UCSD-AML1 (cell line): ENCODE measurements around the gene TTYH1.
A peak's percentile ranks its signal among the peaks of the same experiment; 100 is the strongest.
"Not testable (repeated sequence)": the region's sequence is repeated elsewhere in the genome, so short reads cannot be mapped to it uniquely, and the experiment has no call there.

ENCODE experiments used
- DNase-seq: peaks from one replicate; lab custom pipeline; 2025; ENCODE audit not compliant: unreplicated experiment; lab: John Stamatoyannopoulos, UW

Gene TTYH1

GRCh38 chr19:54415208-54415900, at the start of gene TTYH1:
Gene TTYH1 (plus strand): TSS chr19:54415464. CDS start chr19:54415553, 89 bp downstream.
- DNase-seq: no peak

- not testable (repeated sequence) for DNase-seq
Observed at GRCh38 chr19:54365798-54366197, 49.5 kb upstream of the TTYH1 start.

- no peak for DNase-seq
Observed at GRCh38 chr19:54366811-54367210, 48.5 kb upstream of the TTYH1 start.

GRCh38 chr19:54369082-54369687, 46.1 kb upstream of the TTYH1 start:
- DNase-seq: no peak

- DNase-seq: not testable (repeated sequence)
Observed at GRCh38 chr19:54369688-54370433, 45.4 kb upstream of the TTYH1 start.

GRCh38 chr19:54370434-54370796, 44.8 kb upstream of the TTYH1 start:
- DNase-seq: peak; percentile 61

GRCh38 chr19:54371453-54371852, 43.8 kb upstream of the TTYH1 start:
- DNase-seq: not testable (repeated sequence)

- no peak for DNase-seq
Observed at GRCh38 chr19:54373781-54374631, 41.3 kb upstream of the TTYH1 start.

GRCh38 chr19:54375181-54375938, 39.9 kb upstream of the TTYH1 start:
- not testable (repeated sequence) for DNase-seq

- DNase-seq: no peak
Observed at GRCh38 chr19:54376610-54377285, 38.5 kb upstream of the TTYH1 start.

- DNase-seq: no peak
Observed at GRCh38 chr19:54379187-54379678, 36.0 kb upstream of the TTYH1 start.

- no peak for DNase-seq
Observed at GRCh38 chr19:54380897-54381296, 34.4 kb upstream of the TTYH1 start.

GRCh38 chr19:54382041-54382440, 33.2 kb upstream of the TTYH1 start:
- DNase-seq: not testable (repeated sequence)

GRCh38 chr19:54383330-54383729, 31.9 kb upstream of the TTYH1 start:
- no peak for DNase-seq

GRCh38 chr19:54387991-54388801, 27.1 kb upstream of the TTYH1 start:
- DNase-seq: peak; percentile 80

GRCh38 chr19:54388802-54389139, 26.5 kb upstream of the TTYH1 start:
- DNase-seq: no peak

- no peak for DNase-seq
Observed at GRCh38 chr19:54389553-54389952, 25.7 kb upstream of the TTYH1 start.

- peak; percentile 37 for DNase-seq
Observed at GRCh38 chr19:54390942-54391577, 24.2 kb upstream of the TTYH1 start.
